Right lobe of liver (tissue), 6 donors: ENCODE measurements around the gene SH3RF1. TPM values are rescaled to one million over a fixed set of nuclear protein-coding genes. Genes with fewer than 3 reads are reported as not detected.

Experiments used
- ATAC-seq, 4 donors: fragments of 200-7000 bp; cut with Tn5 transposase; one replicate each; pipeline ENCODE4 v1.9.1; 2020; ENCODE audit warnings: mild to moderate bottlenecking in 4 of 4, moderate library complexity in 4 of 4
- DNase-seq, 3 donors: peaks; one replicate each; pipeline ENCODE4 v3.0.0-alpha.2; 2020
- H3K27ac ChIP-seq, 3 donors: fragments of 200-600 bp; one replicate each; pipeline ENCODE4 v1.8.0; 2022
- H3K27me3 ChIP-seq, 2 donors: fragments of 200-600 bp; one replicate each; pipeline ENCODE4 v1.8.0; 2022
- H3K36me3 ChIP-seq, 4 donors: fragments of 200-600 bp; sonication (generic) in 1 of 4; one replicate each; pipeline versions ENCODE4 v1.5.1 to v1.8.0; 2017 to 2022; ENCODE audit warnings: control low read depth in 1 of 4
- H3K4me1 ChIP-seq, 4 donors: fragments of 200-600 bp; sonication (generic) in 1 of 4; one replicate each; pipeline versions ENCODE4 v1.5.1 to v1.8.0; 2017 to 2022; ENCODE audit warnings: control low read depth in 1 of 4
- H3K4me3 ChIP-seq, 3 donors: fragments of 200-600 bp; one replicate each; pipeline ENCODE4 v1.8.0; 2022
- H3K9me3 ChIP-seq, 4 donors: fragments of 200-600 bp; sonication (generic) in 1 of 4; one replicate each; pipeline versions ENCODE4 v1.5.1 to v1.8.0; 2017 to 2022; ENCODE audit warnings: control low read depth in 1 of 4
- POLR2A ChIP-seq: fragments of 450-650 bp; IDR thresholded peaks from one replicate; pipeline ENCODE4 v1.6.1; 2017; ENCODE audit warnings: antibody characterized with exemption, mild to moderate bottlenecking
- WGBS: methylation state at CpG from one replicate; pipeline ENCODE4 v1.1.6; 2018; ENCODE audit warnings: low coverage, low lambda C conversion rate; ENCODE audit not compliant: insufficient coverage; ENCODE audit errors: missing lambda C conversion rate; 5-methylcytosine and 5-hydroxymethylcytosine counted together
- intact Hi-C, 2 donors: fragments of 100-400 bp; cut with DNase I; formaldehyde crosslinking; loops; one replicate each; pipeline versions ENCODE4 v1.11.2 to v1.14.1; 2022
- total RNA-seq, 6 experiments: library from RNA; depleted of rRNA in 2 of 6; stranded (reverse); fragments of >200 nt in 2 of 6; fragmentation: NEBNext Ultra II Directional in 3 of 6; extraction: Animal tissue kit (Norgen Biotek cat#: 25700) in 3 of 6; gene quantifications; one replicate each; pipeline versions ENCODE4 v1.1.0 to v1.2.4, GENCODE V29; 2016 to 2023
- TF ChIP-seq, protein P1 (sequence below), 4 donors: fragments of 200-600 bp in 3 of 4; fragments of 450-650 bp in 1 of 4; IDR thresholded peaks; one replicate each; pipeline versions ENCODE4 v1.5.1 to v1.8.0; 2016 to 2022; ENCODE audit warnings: antibody characterized with exemption in 4 of 4, mild to moderate bottlenecking in 2 of 4
- donor health status: DM: no; HTN: yes; CAD: no.
- donor health status: DM: no; HTN: no; CAD: no.
- donor health status: DM: no; HTN: no; CAD: no.
- donor health status: DM: no; HTN: yes; CAD: no.
- donor health status: DM: no; HTN: yes; CAD: no.

SH3RF1 gene
- total RNA-seq, 6 experiments from 2014 or later: 5.5 to 11.0 (median 7.3) TPM

- ATAC-seq (no peak), DNase-seq (no peak)
- H3K9me3 ChIP-seq: no peaks in the 10 kb centered on the region
- TF ChIP-seq, protein P1, sequence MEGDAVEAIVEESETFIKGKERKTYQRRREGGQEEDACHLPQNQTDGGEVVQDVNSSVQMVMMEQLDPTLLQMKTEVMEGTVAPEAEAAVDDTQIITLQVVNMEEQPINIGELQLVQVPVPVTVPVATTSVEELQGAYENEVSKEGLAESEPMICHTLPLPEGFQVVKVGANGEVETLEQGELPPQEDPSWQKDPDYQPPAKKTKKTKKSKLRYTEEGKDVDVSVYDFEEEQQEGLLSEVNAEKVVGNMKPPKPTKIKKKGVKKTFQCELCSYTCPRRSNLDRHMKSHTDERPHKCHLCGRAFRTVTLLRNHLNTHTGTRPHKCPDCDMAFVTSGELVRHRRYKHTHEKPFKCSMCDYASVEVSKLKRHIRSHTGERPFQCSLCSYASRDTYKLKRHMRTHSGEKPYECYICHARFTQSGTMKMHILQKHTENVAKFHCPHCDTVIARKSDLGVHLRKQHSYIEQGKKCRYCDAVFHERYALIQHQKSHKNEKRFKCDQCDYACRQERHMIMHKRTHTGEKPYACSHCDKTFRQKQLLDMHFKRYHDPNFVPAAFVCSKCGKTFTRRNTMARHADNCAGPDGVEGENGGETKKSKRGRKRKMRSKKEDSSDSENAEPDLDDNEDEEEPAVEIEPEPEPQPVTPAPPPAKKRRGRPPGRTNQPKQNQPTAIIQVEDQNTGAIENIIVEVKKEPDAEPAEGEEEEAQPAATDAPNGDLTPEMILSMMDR (IDR thresholded peaks at IDR 0.05): no peak
- no peak for TF ChIP-seq POLR2A
- peaks cover 0 to 40% (median 10%) of the 10 kb centered on the region in 4 donors for H3K4me1 ChIP-seq
- no peaks in the 10 kb centered on the region for H3K27me3 ChIP-seq
- no peaks in the 10 kb centered on the region for H3K36me3 ChIP-seq
- H3K4me3 ChIP-seq: no peak overlapping the region
- WGBS: 85% methylated on average over 2 of the region's 2 CpGs
- H3K27ac ChIP-seq: no peak overlapping the region
- intact Hi-C loops: no loop called here
Observed at GRCh38 chr4:169245061-169245460, 25.7 kb downstream of the SH3RF1 start.

- intact Hi-C loops: no loop called here
Observed at GRCh38 chr4:169243825-169244609, 26.7 kb downstream of the SH3RF1 start.

DNA sequence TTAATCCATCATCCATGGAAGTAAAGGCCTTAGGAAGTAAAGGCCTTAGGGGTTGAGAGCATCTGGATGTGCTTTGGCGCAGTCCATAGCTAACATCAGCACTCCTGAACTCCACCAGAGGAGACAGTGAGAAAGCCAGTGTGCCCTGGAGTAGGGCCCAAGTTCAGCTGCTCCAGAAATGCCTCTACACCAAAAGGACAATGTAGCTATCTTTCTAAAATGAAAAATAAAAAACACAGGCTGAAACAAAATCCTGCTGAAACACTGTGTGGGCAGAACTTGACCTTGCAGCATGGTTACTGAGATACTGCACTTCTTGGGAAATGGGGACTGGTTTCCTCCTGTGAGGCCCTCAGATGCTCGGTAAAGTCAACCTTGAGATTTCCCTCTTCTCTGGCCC, 29.3 kb downstream of the SH3RF1 start:
- intact Hi-C loops: no loop called here
- WGBS: 63% methylated on average over 2 of the region's 2 CpGs
- Histone ChIP-seq H3K4me3 (no peak overlapping the region), H3K36me3 (no peaks in the 10 kb centered on the region), H3K27ac (no peak overlapping the region), H3K9me3 (no peaks in the 10 kb centered on the region), H3K4me1 (peaks cover 0 to 32% (median 20%) of the 10 kb centered on the region in 4 donors), H3K27me3 (no peaks in the 10 kb centered on the region)
- no peak for TF ChIP-seq POLR2A
- TF ChIP-seq, protein P1 (IDR thresholded peaks at IDR 0.05): no peak
- ATAC-seq: no peak
- DNase-seq: no peak

More at GRCh38 chr4:169243825-169244609, 26.7 kb downstream of the SH3RF1 start:
- H3K9me3 ChIP-seq: no peaks in the 10 kb centered on the region
- WGBS: 6% methylated on average over 2 of the region's 2 CpGs
- H3K4me1 ChIP-seq: peaks cover 0 to 34% (median 10%) of the 10 kb centered on the region in 4 donors
- DNase-seq: no peak
- no peak overlapping the region for H3K4me3 ChIP-seq
- ATAC-seq: peak; percentile 81 to 93 (median 87)
- H3K36me3 ChIP-seq: no peaks in the 10 kb centered on the region
- peak overlapping the region in 1 of 3 donors; percentile 12 for H3K27ac ChIP-seq
- no peak for TF ChIP-seq POLR2A
- TF ChIP-seq, protein P1 (IDR thresholded peaks at IDR 0.05): no peak
- H3K27me3 ChIP-seq: no peaks in the 10 kb centered on the region

DNA sequence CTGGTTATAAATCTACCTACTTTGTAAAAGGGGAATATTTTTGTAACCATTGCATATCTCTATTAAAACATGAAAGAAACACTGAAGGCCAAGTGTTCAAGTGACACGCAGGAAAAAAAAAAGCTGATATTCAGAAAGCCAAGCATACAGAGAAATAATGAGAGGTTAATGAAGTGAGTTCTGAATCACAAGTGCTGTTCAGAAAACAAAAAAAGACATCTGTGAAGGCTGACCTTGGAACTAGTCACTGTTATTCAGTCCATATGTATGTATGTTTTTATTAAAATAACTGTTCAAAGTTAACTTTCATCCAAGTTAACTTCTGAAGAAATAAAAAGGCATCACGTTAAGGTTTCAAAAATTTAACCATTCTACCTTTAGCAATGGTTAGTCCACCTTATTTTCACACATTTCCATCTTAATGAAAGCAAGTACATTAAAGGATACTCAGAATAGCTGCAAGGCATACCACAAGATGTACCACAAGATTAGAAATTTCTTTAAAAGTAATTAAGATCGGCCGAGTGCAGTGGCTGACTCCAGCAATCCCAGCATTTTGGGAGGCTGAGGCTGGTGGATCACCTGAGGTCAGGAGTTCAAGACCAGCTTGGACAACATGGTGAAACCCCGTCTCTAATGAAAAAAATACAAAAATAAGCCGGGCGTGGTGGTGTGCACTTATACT, 31.4 kb downstream of the SH3RF1 start:
- ATAC-seq: no peak
- H3K9me3 ChIP-seq: no peaks in the 10 kb centered on the region
- DNase-seq: no peak
- no peaks in the 10 kb centered on the region for H3K36me3 ChIP-seq
- peaks cover 0 to 33% (median 14%) of the 10 kb centered on the region in 4 donors for H3K4me1 ChIP-seq
- intact Hi-C loops: no loop called here
- H3K4me3 ChIP-seq: no peak overlapping the region
- no peak overlapping the region for H3K27ac ChIP-seq
- no peak for TF ChIP-seq POLR2A
- TF ChIP-seq, protein P1 (IDR thresholded peaks at IDR 0.05): no peak
- 80% methylated on average over 7 of the region's 7 CpGs for WGBS
- no peaks in the 10 kb centered on the region for H3K27me3 ChIP-seq
